Liver (tissue), 9 donors: ENCODE data around the gene DDIAS. TPM values are rescaled to one million over a fixed set of nuclear protein-coding genes. Genes with fewer than 3 reads are reported as not detected.

ENCODE experiments used
- DNase-seq: peaks from one replicate; pipeline ENCODE4 v3.0.0-alpha.2; 2017; ENCODE audit warnings: low spot score
- H3K27ac ChIP-seq, 2 donors: one replicate each; pipeline ENCODE4 v1.7.0; 2013; ENCODE audit warnings: inconsistent platforms in 2 of 2, low read length in 2 of 2, control low read depth in 1 of 2, low read depth in 1 of 2, mild to moderate bottlenecking in 1 of 2
- H3K27me3 ChIP-seq, 4 donors: one replicate each; pipeline versions ENCODE4 v1.6.1 to v1.7.0; 2013; ENCODE audit warnings: low read length in 3 of 4, inconsistent platforms in 1 of 4, mild to moderate bottlenecking in 1 of 4, moderate library complexity in 1 of 4; ENCODE audit not compliant: control insufficient read depth in 4 of 4, insufficient read depth in 4 of 4
- H3K36me3 ChIP-seq, 4 donors: one replicate each; pipeline versions ENCODE4 v1.6.1 to v1.7.0; 2013; ENCODE audit warnings: low read length in 3 of 4, mild to moderate bottlenecking in 3 of 4, low read depth in 1 of 4, moderate library complexity in 1 of 4; ENCODE audit not compliant: control insufficient read depth in 4 of 4, insufficient read depth in 3 of 4
- H3K4me1 ChIP-seq, 4 donors: one replicate each; pipeline versions ENCODE4 v1.6.1 to v1.7.0; 2013; ENCODE audit warnings: low read length in 3 of 4, mild to moderate bottlenecking in 3 of 4, moderate library complexity in 1 of 4; ENCODE audit not compliant: control insufficient read depth in 4 of 4, insufficient read depth in 4 of 4
- H3K4me3 ChIP-seq, 3 donors: one replicate each; pipeline versions ENCODE4 v1.6.1 to v1.7.0; 2013; ENCODE audit warnings: low read length in 3 of 3, control low read depth in 1 of 3, low read depth in 1 of 3, mild to moderate bottlenecking in 1 of 3
- H3K9ac ChIP-seq, 2 donors: one replicate each; pipeline ENCODE4 v1.7.0; 2013; ENCODE audit warnings: low read length in 2 of 2, mild to moderate bottlenecking in 2 of 2, moderate library complexity in 2 of 2, control low read depth in 1 of 2, low read depth in 1 of 2
- H3K9me3 ChIP-seq, 4 donors: one replicate each; pipeline versions ENCODE4 v1.6.1 to v1.7.0; 2013; ENCODE audit warnings: low read length in 3 of 4; ENCODE audit not compliant: control insufficient read depth in 4 of 4
- EGR1 ChIP-seq, 2 donors: IDR thresholded peaks; 2 replicates each; pipeline ENCODE4 v1.6.1; 2016 to 2018; ENCODE audit warnings: antibody characterized with exemption in 2 of 2, low read depth in 2 of 2
- FOXA1 ChIP-seq: IDR thresholded peaks from 2 replicates; pipeline ENCODE4 v1.6.1; 2016; ENCODE audit warnings: antibody characterized with exemption
- FOXA2 ChIP-seq: IDR thresholded peaks from 2 replicates; pipeline ENCODE4 v1.6.1; 2016; ENCODE audit warnings: antibody characterized with exemption
- GABPA ChIP-seq, 2 donors: IDR thresholded peaks in 1 of 2; conservative IDR thresholded peaks in 1 of 2; 2 replicates each; pipeline ENCODE4 v1.6.1; 2016; ENCODE audit warnings: antibody characterized with exemption in 2 of 2, mild to moderate bottlenecking in 1 of 2, moderate library complexity in 1 of 2
- HNF4A ChIP-seq, 2 donors: conservative IDR thresholded peaks; 2 replicates each; pipeline ENCODE4 v1.6.1; 2016; ENCODE audit warnings: antibody characterized with exemption in 2 of 2, mild to moderate bottlenecking in 2 of 2
- HNF4G ChIP-seq: IDR thresholded peaks from 2 replicates; pipeline ENCODE4 v1.6.1; 2016; ENCODE audit warnings: antibody characterized with exemption
- JUND ChIP-seq, 2 donors: IDR thresholded peaks; 2 replicates each; pipeline ENCODE4 v1.6.1; 2016; ENCODE audit warnings: antibody characterized with exemption in 2 of 2
- NR2F2 ChIP-seq: IDR thresholded peaks from 2 replicates; pipeline ENCODE4 v1.6.1; 2016; ENCODE audit warnings: antibody characterized with exemption
- RAD21 ChIP-seq, 2 donors: IDR thresholded peaks; 2 replicates each; pipeline ENCODE4 v1.6.1; 2016; ENCODE audit warnings: antibody characterized with exemption in 2 of 2, mild to moderate bottlenecking in 2 of 2
- RXRA ChIP-seq, 2 donors: IDR thresholded peaks; 2 replicates each; pipeline ENCODE4 v1.6.1; 2017 to 2018; ENCODE audit warnings: antibody characterized with exemption in 2 of 2, mild to moderate bottlenecking in 1 of 2
- SP1 ChIP-seq: IDR thresholded peaks from 2 replicates; pipeline ENCODE4 v1.6.1; 2018; ENCODE audit warnings: antibody characterized with exemption, mild to moderate bottlenecking
- TAF1 ChIP-seq: conservative IDR thresholded peaks from 2 replicates; pipeline ENCODE4 v1.6.1; 2016; ENCODE audit warnings: antibody characterized with exemption, mild to moderate bottlenecking
- YY1 ChIP-seq: IDR thresholded peaks from 2 replicates; pipeline ENCODE4 v1.6.1; 2016; ENCODE audit warnings: antibody characterized with exemption, mild to moderate bottlenecking
- WGBS: extraction: QIAGEN DNeasy Blood & Tissue Kit; methylation state at CpG from one replicate; pipeline ENCODE4 v1.1.7; 2013; 5-methylcytosine and 5-hydroxymethylcytosine counted together
- polyA plus RNA-seq, 2 donors: library from polyadenylated mRNA; stranded (reverse) in 1 of 2; unstranded in 1 of 2; fragments of 200-250 nt in 1 of 2; fragments of >200 nt in 1 of 2; fragmentation: Nextera tagmentation in 1 of 2; extraction: Ambion mirVana in 1 of 2; gene quantifications; one replicate each; pipeline versions ENCODE4 v1.2.1 to v1.2.3, GENCODE V29; 2013 to 2015
- total RNA-seq, 2 donors: library from RNA; depleted of rRNA; stranded (reverse); fragments of >200 nt; gene quantifications; one replicate each; pipeline ENCODE4 v1.2.3, GENCODE V29; 2014
- TF ChIP-seq, protein P1 (sequence below): fragments of 150-350 bp; IDR thresholded peaks from 2 replicates; pipeline ENCODE4 v1.5.1; 2017; ENCODE audit warnings: improper control_type of control experiment, low read depth, low read length; ENCODE audit not compliant: missing input control
- TF ChIP-seq, protein P2 (sequence below): IDR thresholded peaks from 2 replicates; pipeline ENCODE4 v1.6.1; 2016; ENCODE audit warnings: antibody characterized with exemption
- TF ChIP-seq, protein P3 (sequence below): IDR thresholded peaks from 2 replicates; pipeline ENCODE4 v1.6.1; 2016; ENCODE audit warnings: antibody characterized with exemption
- TF ChIP-seq, protein P4 (sequence below): IDR thresholded peaks from 2 replicates; pipeline ENCODE4 v1.6.1; 2016; ENCODE audit warnings: antibody characterized with exemption, mild to moderate bottlenecking
- TF ChIP-seq, protein P5 (sequence below): IDR thresholded peaks from 2 replicates; pipeline ENCODE4 v1.6.1; 2016; ENCODE audit warnings: antibody characterized with exemption
- donor health status: healthy.
- donor health status: healthy.
- donor health status: healthy.
- donor health status: healthy.
- donor health status: healthy.

Gene DDIAS, protein sequence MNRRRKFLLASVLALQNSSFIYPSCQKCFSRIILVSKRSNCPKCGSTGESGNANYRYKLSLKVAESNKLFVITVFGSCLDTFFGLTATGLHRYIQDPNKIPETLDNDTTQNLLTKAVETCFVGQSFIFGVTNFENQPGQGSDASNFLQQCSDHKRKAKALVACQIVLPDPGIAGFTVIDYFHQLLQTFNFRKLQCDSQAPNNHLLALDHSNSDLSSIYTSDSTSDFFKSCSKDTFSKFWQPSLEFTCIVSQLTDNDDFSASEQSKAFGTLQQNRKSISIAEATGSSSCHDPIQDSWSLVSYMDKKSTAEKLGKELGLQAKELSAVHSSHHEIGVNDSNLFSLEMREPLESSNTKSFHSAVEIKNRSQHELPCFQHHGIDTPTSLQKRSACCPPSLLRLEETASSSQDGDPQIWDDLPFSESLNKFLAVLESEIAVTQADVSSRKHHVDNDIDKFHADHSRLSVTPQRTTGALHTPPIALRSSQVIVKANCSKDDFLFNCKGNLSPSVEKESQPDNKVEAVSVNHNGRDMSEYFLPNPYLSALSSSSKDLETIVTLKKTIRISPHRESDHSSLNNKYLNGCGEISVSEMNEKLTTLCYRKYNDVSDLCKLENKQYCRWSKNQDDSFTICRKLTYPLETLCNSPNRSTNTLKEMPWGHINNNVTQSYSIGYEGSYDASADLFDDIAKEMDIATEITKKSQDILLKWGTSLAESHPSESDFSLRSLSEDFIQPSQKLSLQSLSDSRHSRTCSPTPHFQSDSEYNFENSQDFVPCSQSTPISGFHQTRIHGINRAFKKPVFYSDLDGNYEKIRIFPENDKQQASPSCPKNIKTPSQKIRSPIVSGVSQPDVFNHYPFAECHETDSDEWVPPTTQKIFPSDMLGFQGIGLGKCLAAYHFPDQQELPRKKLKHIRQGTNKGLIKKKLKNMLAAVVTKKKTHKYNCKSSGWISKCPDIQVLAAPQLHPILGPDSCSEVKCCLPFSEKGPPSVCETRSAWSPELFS
- total RNA-seq (1 to 10 TPM in 1 of 2 donors, under 1 TPM in 1; 0.25 to 8.4 TPM), polyA plus RNA-seq (under 1 TPM; 0.32 to 0.62 TPM)

DNA sequence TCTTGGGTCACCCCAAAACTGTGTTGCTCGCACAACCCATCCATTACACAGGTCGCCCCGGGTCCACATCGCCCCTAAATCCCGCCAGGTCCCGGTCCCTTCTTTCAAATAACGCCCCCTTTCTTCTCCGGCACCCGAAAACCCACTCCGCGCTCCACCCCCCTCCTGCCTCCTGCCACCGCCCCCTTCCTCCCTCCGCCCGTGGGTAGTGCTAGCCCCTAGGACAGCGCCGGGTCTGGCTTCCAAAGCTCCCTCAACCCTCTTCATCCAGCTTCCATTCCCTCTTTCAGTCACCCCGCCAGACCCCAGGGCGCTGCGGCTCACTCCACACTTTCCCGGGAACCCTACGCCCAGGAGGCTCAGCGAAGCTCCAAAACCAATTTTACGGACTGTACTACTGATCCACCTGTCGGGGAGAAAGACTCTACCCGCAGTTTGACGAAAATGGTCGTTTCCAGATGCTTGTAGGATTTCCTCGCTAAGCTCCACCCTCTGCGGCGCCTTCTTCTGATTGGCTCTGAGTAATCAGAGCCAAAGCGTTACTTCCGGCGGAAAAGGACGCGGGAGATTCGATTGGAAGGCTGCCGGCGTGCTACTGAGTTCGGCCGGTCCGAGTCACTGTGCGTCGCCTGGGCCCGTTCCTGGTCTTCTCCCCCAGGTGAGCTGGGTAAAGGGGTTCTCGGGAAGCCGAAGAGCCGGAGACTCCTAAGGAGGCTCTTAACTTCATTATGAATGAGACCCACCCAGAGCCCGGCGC is at the start of gene DDIAS:
TSS of gene DDIAS (plus strand) at position 572 of the 757 bp plus-strand sequence. CDS start 13,003 bp downstream, outside the sequence.
- no peaks in the 10 kb centered on the region for H3K9me3 ChIP-seq
- TF ChIP-seq, protein P1, sequence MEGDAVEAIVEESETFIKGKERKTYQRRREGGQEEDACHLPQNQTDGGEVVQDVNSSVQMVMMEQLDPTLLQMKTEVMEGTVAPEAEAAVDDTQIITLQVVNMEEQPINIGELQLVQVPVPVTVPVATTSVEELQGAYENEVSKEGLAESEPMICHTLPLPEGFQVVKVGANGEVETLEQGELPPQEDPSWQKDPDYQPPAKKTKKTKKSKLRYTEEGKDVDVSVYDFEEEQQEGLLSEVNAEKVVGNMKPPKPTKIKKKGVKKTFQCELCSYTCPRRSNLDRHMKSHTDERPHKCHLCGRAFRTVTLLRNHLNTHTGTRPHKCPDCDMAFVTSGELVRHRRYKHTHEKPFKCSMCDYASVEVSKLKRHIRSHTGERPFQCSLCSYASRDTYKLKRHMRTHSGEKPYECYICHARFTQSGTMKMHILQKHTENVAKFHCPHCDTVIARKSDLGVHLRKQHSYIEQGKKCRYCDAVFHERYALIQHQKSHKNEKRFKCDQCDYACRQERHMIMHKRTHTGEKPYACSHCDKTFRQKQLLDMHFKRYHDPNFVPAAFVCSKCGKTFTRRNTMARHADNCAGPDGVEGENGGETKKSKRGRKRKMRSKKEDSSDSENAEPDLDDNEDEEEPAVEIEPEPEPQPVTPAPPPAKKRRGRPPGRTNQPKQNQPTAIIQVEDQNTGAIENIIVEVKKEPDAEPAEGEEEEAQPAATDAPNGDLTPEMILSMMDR: no peak
- TF ChIP-seq HNF4G: no peak
- TF ChIP-seq YY1: peak; percentile 86
- TF ChIP-seq HNF4A (conservative IDR thresholded peaks at IDR 0.05): no peak
- TF ChIP-seq, protein P2, sequence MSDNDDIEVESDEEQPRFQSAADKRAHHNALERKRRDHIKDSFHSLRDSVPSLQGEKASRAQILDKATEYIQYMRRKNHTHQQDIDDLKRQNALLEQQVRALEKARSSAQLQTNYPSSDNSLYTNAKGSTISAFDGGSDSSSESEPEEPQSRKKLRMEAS: peak; percentile 97
- TF ChIP-seq, protein P3, sequence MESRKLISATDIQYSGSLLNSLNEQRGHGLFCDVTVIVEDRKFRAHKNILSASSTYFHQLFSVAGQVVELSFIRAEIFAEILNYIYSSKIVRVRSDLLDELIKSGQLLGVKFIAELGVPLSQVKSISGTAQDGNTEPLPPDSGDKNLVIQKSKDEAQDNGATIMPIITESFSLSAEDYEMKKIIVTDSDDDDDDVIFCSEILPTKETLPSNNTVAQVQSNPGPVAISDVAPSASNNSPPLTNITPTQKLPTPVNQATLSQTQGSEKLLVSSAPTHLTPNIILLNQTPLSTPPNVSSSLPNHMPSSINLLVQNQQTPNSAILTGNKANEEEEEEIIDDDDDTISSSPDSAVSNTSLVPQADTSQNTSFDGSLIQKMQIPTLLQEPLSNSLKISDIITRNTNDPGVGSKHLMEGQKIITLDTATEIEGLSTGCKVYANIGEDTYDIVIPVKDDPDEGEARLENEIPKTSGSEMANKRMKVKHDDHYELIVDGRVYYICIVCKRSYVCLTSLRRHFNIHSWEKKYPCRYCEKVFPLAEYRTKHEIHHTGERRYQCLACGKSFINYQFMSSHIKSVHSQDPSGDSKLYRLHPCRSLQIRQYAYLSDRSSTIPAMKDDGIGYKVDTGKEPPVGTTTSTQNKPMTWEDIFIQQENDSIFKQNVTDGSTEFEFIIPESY: peak; percentile 37
- peak; percentile 57 for TF ChIP-seq TAF1
- TF ChIP-seq EGR1 (IDR thresholded peaks at IDR 0.05; ENCODE audit: low read depth in 2 of 2): no peak
- TF ChIP-seq FOXA2: no peak
- TF ChIP-seq FOXA1: no peak
- TF ChIP-seq RAD21 (IDR thresholded peaks at IDR 0.05): peak in 1 of 2 donors; percentile 46
- no peak for TF ChIP-seq RXRA (IDR thresholded peaks at IDR 0.05)
- TF ChIP-seq GABPA (IDR thresholded peaks at IDR 0.05 in 1 of 2, conservative IDR thresholded peaks at IDR 0.05 in 1 of 2): peak; percentile 85 to 93
- peak; percentile 71 for TF ChIP-seq SP1
- TF ChIP-seq JUND (IDR thresholded peaks at IDR 0.05): no peak
- TF ChIP-seq, protein P4, sequence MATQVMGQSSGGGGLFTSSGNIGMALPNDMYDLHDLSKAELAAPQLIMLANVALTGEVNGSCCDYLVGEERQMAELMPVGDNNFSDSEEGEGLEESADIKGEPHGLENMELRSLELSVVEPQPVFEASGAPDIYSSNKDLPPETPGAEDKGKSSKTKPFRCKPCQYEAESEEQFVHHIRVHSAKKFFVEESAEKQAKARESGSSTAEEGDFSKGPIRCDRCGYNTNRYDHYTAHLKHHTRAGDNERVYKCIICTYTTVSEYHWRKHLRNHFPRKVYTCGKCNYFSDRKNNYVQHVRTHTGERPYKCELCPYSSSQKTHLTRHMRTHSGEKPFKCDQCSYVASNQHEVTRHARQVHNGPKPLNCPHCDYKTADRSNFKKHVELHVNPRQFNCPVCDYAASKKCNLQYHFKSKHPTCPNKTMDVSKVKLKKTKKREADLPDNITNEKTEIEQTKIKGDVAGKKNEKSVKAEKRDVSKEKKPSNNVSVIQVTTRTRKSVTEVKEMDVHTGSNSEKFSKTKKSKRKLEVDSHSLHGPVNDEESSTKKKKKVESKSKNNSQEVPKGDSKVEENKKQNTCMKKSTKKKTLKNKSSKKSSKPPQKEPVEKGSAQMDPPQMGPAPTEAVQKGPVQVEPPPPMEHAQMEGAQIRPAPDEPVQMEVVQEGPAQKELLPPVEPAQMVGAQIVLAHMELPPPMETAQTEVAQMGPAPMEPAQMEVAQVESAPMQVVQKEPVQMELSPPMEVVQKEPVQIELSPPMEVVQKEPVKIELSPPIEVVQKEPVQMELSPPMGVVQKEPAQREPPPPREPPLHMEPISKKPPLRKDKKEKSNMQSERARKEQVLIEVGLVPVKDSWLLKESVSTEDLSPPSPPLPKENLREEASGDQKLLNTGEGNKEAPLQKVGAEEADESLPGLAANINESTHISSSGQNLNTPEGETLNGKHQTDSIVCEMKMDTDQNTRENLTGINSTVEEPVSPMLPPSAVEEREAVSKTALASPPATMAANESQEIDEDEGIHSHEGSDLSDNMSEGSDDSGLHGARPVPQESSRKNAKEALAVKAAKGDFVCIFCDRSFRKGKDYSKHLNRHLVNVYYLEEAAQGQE: peak; percentile 58
- TF ChIP-seq, protein P5, sequence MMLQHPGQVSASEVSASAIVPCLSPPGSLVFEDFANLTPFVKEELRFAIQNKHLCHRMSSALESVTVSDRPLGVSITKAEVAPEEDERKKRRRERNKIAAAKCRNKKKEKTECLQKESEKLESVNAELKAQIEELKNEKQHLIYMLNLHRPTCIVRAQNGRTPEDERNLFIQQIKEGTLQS: no peak
- no peak for TF ChIP-seq NR2F2
- no peaks in the 10 kb centered on the region for H3K27me3 ChIP-seq
- WGBS: 1% methylated on average over 49 of the region's 49 CpGs
- peak within 1 kb of the TSS; percentile 53 to 64 for H3K9ac ChIP-seq
- peak within 1 kb of the TSS; percentile 93 to 96 for H3K27ac ChIP-seq
- H3K36me3 ChIP-seq: no peaks in the 10 kb centered on the region
- H3K4me3 ChIP-seq: peak within 1 kb of the TSS; percentile 62 to 90 (median 72)
- peak; percentile 94 for DNase-seq
- H3K4me1 ChIP-seq: peaks cover 2 to 27% (median 10%) of the 10 kb centered on the region in 4 donors
